Stimulated activated CD8-positive, alpha-beta memory T cell treated with anti-CD3 and anti-CD28 coated beads, Interleukin-15, amount 100 ng/mL, for 48 hours (primary cell): ENCODE results near the gene PAPPA.

Experiments
- DNase-seq, 2 donors: peaks; one replicate each; pipeline ENCODE4 v3.0.0-alpha.2; 2020; ENCODE audit warnings: low read depth in 2 of 2

Gene PAPPA

DNA sequence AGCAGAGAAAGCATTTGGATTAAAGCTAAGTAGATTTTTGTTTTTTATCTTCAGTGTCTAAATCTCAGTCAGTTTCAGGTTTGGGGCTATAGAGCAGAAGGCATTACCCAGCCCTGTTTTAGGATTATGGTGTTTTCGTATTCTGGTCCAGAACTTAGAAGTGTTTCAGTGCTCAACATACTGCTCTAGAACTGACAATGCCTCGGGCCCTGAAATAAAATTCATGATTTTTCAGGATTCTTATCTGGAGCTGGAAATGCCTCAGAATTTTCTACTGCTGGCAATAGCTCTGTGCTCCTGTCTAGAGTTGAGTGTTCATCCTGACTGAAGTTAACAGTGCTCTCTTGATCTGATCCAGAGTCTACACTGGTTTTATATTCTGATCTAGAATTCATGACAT lies 163.9 kb downstream of the PAPPA start:
- DNase-seq = no peak

DNA sequence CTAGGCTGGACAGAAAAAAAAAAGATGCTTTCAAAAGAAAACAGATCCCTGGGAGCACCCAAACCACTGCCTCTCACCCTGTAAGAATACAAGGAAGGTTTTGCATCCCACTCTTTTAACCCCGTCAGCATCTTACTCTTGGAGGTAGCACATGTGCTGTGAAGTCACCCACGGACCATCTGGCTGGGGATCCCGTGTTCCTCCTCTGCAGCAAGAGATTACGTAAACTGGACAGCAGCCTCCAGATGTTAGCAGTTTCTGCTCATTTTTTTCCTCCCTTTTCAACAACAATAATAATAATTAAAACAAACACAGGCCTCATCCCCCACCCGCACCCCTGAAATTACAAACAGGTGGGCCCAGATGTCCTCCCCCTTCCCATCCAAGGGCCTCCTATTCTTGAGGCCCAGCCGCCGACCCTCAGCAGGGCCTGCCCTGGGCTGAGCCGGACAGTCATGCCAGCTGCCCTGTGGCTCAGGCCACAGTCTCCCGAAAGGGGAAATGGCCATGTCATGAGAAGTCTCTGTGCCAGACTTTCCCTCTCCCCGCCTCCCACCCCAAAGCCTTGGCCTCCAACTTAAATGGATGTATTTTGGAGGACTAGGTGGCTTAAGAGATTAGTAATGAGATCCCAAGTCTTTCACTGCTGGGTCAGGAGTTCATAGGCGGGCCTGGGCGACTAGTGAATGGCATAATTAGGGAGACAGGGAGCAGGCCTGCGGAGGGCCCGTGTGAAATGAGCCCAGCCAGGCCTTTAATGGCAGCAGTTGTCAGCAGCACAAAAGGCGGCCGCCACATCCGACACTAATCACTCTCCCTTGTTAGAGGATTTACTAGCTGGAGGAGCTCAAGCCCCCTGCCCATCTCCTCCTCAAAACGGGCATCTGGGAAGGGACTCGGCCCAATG lies 165.1 kb downstream of the PAPPA start:
- no peak for DNase-seq

DNA sequence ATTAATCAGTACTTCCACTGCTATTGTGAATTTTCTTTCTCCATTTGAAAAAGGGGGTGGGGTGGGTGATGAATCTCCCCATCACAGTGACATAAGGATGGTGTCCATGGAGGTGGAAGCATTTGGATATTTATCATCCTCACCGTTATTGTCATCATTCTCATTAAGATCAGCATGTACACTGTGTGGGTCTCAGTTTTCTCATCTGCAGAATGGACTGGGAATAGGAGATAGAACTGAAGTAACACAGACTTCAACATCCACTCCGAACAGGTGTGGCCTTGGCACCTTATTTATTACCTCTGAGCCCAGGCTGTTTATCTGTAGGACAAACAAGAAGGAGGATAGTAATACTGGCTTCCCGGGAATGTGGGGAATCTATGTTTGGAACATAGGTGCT lies 165.9 kb downstream of the PAPPA start:
- no peak for DNase-seq

DNA sequence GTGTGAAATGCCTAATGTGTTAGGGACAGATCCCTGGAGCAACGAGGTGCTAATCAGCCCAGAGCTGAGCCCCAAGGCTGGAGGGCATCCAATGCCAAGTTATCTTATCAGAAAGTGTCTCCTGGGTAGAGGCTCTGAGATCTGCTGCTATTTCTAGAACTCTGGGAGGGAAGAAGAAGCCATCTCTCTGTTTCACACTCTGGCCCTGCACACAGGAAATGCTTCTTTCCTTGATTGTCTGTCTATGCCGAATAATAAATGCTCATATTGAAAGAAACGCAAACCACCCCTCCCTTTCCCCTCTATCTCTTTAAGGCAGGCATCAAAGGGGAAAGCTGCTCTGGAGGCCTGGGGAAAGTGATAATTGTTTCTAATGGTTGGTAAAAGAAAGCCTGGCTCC lies 166.7 kb downstream of the PAPPA start:
- no peak for DNase-seq

DNA sequence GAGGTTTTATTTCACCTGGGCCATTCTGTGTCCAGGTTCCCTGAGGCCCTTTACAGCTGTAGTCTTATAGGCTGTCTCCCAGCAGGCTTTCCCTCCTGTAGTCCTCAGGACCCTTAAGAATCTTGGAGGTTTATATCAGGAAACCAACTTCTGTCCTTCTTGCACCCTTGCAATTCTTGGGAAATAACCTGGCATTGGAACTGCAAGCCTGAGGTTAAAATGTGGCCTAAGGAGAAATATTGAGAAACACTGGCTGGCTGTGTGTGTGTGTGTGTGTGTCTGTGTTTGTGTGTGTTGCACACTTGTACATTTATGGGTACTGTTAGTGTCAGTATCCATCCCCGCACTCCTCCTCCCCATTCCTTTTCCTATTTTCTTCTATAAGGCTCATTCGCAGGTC lies 168.9 kb downstream of the PAPPA start:
- no peak for DNase-seq

DNA sequence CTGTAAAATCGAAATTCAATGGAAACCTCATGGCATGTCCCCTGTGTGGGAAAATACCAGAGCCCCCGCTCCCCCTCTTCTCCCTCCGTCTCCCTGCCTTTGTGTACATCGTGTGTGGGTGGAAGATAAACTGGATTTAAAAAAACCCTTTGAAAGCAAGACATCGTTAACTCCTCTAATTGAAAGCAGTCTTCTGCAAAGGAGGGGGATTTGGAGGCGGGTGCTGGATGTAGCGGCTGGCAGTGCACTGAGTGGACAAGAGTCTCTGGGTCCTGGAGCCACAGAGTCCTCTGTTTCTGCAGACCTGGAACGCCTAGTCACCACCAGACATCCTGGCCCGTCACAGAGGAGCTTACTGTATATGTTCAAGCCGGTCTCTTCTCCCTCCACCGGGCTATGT lies 169.4 kb downstream of the PAPPA start:
- DNase-seq = no peak

DNA sequence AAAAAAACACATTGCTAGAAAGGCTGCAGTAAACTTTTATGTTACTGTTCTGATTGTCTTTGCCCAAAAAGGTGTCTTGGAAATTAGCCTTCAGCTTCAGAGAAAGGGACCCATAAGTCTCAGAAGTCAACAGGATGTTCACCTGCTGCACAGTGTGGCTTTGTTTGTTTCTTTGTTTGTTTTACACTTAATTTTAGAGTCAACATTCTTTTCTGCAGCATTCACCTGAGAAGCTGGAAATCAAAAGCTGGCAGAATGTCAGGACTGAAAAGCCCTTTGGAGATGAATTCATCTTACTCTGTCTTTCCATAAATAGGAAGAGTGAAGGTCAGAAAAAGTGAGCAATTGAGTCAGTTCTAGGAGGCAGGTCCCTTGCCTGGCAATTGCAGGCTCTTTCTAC lies 170.0 kb downstream of the PAPPA start:
- no peak for DNase-seq

DNA sequence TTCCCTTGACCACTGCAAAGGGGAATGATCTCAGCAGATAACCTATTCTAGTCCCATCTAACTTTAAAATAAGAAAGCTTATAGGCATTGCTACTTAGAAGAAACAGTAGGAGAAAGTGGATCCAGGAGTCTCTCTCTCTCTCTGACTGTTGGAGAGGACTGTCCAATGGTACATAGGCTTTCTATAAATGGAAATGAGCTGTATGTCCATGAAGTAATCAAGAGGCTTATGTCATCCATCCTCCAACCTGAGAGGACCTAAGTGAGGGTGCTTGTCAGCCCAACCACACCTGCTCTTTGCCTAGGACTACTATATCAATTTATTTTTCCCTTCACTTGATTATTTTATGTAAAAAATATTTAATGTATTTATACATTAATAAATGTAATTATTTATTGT lies 172.3 kb downstream of the PAPPA start:
- DNase-seq = no peak

DNA sequence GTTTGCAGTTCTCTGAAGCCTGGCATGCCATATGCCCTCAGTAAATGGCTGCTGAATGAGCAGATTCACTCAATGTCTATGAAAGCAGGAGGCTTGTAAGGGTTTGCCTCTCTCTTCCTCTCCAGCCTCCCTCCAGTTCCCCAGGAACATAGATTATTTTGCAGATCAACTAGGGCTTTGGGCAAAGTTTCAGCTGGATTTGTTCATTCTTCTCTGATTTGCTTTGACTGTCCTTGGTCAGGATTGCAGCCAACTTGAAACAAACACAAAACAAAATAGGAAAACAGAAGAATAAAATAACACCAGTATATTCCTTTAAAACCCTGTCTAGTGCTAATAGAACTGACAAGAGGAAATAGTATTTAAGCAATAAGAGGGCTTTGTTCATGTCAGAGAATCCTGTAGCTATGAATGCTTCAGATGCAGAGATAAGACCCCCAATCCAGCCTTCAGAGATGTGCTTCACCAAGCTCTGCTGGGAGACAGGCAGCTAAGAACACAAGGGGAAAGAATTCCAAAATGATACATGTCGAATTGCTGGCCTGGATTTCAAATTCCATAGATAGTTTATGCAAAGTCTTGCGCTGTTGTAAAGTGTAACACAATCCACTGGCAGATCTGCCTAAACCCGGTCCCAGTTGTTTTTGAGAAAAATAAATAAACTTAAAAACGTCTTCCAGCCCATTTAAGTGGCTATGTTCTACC lies 174.3 kb downstream of the PAPPA start:
- no peak for DNase-seq

DNA sequence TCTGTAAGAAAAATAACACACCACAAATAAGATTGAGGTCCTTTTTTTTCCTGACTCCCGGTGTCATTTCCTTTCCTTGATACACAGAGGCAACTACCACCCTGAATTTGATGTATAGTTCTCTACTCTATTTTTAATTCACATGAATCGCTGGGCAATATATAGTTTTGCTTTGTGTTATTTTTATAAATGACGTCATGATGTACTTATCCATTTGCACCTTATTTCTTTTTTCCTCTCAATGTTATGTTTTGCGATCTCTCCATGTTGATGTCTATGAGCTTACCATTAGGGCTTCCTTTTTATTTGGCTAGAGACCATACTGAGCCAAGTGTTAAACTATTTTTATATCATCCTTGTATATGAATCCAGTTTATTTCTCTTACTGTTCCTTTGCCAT lies 175.9 kb downstream of the PAPPA start:
- DNase-seq = no peak

DNA sequence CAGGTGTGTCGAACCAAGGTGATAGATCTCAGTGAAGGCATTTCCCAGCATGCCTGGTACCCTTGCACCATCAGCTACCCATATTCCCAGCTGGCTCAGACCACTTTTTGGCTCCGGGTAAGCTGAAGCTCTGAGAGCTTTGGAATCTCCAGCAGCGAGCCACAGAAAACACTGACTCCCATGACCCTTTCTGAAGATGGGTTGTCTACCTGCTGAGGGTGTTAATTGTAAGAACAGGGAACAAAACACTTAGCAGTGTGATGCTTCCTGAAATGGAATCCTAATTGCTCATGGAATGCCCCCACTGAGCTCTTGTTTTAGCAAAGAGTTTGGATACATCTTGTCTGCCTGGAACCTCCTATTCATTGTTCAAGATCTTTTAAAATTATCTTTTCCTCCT lies 177.7 kb downstream of the PAPPA start:
- DNase-seq = no peak

DNA sequence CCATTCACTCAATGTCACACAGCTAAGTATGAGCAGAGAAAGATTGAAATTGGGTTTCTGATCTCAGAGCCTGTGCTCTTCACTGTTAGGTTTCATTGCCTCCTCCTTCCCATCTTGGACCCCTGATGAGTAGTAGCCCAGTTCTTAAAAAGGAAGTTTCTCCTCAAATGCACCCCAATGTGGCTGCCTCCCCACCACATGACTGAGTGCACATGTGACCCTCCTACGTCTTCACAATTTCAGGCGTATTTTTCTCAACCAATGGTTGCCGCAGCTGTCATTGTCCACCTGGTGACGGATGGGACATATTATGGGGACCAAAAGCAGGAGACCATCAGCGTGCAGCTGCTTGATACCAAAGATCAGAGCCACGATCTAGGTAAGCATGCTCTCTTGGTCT lies 178.5 kb downstream of the PAPPA start:
- no peak for DNase-seq

DNA sequence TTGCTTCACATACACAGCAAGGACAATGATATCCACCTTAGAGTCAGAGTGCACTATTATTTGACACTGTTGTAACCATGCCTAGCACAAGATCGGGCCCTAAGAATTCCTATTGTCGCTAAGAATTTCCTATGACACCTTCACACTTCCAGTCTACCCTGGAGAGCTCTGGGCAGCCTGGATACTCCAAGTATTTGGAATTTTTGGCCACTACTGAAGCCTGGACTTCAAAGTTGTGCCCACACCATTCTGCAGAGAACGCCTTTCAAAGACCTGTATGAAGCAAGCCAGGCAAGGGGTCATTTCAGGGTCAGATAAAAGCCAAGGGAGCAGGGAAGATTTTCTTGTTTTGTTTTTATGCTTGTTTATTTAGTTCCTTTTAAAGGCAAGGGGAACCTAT lies 179.7 kb downstream of the PAPPA start:
- no peak for DNase-seq

DNA sequence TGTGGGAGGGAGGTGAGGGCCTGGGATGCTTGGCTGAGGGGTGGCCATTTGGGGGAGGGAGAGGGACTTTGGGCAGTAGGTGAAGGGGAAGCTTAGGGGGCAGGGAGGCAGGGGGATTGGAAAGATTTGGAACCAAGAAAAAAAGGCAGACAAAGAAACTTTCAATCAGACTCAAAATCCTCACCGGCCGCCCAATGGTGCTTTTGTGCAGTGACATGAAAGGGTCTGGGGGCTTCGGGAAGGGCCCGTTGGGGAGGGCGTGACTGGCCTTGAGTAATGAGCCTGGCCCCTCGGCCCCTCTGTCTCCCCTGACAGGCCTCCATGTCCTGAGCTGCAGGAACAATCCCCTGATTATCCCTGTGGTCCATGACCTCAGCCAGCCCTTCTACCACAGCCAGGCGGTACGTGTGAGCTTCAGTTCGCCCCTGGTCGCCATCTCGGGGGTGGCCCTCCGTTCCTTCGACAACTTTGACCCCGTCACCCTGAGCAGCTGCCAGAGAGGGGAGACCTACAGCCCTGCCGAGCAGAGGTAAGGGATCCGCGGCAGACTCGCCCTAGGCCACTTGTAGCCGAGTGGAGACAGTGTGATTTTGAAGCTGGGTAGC lies 181.1 kb downstream of the PAPPA start:
- DNase-seq = no peak

DNA sequence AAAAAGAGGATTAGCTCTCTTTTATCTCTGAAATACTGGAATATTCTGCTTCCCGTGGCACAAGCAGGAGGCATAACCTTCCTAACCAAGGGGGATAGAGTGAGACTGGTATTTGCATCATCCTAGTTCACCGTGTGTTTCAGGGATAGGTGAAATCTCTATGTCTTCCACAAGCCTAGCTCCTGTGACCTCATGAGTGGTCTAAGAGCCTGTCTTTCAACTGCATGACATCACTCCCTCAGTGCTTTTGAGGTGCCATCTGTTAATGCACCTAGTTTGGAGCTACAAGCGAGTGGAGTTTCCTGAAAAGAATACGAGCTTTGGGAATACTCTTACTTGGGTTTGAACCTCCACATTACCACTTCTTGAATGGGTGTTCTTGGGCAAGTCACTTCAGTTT lies 181.8 kb downstream of the PAPPA start:
- no peak for DNase-seq

DNA sequence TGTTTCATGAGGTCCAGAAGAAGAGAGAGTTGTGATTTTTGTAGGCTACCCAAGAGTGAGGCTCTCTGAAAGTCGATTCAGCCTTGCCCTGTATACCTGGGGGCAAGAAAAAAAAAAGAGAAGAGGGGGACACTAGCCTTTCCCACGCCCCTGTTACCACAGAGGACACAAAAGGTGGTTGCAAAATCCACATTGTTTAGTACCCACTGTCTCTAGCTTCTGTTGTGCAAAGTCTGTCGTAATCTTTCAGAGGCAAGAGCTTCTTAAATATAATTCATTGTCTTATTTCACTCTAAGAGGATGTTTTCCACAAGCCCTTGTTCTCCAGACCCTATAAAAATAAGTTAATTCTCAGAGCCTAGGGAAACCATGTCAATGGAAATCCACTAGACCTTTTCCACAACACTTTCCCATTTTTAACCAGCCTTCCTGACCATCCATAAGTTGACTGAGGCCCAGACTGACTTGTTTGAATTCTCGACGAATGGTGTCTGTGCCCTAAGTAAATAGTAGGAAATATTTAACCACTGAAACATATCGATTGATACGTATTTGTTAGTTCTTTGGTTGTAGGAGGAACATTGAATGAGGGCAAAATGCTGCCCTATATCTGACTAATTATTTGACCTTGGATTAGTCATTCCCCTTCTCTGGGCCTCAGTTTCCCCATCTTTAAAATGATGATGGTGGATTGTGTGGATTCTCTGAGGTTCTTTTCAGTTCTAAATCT lies 182.7 kb downstream of the PAPPA start:
- no peak for DNase-seq

DNA sequence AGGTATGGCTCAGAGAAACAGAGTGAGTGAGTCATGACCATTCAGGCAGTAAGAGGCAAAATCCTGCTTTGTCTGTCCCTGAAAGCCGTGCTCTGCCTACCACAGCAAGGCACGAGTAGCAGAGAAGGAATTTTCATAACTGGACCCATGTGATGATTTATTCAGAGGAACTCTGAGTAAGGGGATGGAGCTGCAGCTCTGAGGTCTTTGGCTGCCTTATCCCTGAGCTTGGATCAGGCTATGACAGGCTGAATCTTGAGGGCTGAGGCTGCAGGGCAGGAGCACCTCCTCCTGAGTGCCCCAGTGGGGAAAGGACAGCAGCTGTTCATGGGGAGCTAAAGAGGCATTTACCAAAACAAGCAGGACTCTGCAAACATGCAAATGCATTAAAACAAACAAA lies 183.4 kb downstream of the PAPPA start:
- DNase-seq = no peak

DNA sequence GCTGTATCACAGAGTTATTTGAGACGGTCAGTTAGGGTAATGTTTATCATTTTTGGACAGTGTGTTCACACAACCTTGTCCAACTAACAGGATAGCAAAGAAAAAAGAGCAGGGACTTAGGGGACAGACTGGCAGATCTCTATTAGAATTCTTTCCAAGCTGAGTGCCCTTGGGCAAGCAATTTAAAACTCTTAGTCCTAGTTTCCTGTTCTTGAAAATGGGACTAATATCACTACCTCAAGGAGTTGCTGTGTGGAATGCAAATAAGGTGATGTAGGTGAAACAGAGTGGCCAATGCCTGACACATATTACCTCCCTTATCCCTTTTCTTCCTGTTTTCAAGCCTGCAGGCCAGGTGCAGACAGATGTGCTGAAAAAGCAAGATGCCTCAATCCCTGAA lies 186.7 kb downstream of the PAPPA start:
- DNase-seq = no peak

DNA sequence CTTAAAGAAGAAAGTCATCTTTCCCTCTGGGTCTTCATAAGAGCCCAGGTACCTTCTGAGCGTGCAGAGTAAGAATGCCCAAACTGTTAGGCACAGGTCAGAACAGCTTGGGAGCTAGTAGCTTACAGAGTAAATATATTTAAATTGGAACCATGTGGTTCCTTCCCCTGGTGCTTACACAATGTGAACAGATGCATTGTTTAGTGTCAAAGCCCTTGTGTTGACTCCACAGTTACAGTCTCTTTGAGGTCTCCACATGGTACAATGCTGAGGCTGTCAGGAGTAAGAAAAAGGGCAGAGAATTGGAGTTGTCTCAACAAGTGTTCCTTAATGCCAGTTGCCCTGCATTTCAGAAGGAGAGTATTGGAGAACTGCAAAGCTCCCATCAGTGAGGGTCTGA lies 188.5 kb downstream of the PAPPA start:
- no peak for DNase-seq

DNA sequence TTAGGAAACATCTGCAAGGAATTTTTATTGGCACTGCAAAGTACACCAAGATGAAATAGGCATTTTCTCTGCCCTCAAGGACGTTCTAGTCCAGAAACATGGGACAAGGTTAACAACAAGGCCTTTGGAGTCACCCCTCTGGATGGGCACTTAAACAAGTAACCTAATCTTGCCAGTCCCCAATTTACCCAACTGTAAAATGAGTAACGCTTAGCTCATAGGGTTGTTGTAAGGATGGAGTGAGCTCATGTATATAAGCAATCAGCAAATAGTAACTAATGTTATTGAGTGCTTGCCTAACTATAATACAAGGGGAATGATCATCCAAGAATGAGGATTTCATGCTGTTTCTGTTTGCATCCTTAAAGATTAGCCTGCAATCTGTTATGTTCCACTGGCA lies 189.3 kb downstream of the PAPPA start:
- no peak for DNase-seq

DNA sequence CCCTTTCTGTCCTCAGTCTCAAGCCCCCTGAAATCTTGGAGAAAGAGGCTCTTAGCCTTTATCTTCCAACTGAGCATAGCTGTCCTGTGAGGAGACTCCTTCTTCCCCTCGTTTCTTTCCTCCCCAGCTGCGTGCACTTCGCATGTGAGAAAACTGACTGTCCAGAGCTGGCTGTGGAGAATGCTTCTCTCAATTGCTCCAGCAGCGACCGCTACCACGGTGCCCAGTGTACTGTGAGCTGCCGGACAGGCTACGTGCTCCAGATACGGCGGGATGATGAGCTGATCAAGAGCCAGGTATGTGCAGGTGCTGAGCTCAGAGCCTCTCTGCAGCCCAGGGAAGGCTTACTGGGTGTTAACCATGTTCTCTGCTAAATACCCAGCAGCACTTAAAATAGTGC lies 190.8 kb downstream of the PAPPA start:
- DNase-seq = no peak

DNA sequence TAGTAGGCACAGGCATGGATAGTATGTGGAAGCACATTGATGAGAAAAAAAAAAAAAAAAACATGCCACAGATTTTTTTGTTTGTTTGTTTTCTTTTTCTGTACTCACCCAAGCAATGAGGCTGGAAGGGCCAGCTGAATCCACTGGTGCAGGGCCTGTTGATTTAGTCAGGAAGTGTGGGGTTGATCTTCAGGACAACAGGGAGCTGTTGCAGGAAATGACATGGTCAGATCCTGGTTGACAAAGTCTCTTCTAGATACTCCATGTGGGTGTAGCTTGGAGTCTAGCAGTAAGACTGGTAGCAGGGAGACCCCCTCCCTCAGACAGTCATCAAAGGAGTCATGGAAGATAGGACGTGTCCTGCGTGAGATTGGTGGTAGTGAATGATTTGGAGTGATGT lies 191.8 kb downstream of the PAPPA start:
- no peak for DNase-seq
